ENCODE measurements around the gene RIN3.
"Not testable (repeated sequence)": the region's sequence is repeated elsewhere in the genome, so short reads cannot be mapped to it uniquely, and the experiment has no call there.

Gene RIN3

GRCh38 chr14:92638904-92639303, 125.3 kb downstream of the RIN3 start:
- no peaks in the 10 kb centered on the region for H3K36me3 Mint-ChIP-seq (ENCODE audit: low read depth)
- no peaks in the 10 kb centered on the region for H3K9me3 Mint-ChIP-seq
- DNase-seq, result no peak
- H3K4me1 Mint-ChIP-seq, result no peaks in the 10 kb centered on the region
- TF ChIP-seq CTCF (IDR thresholded peaks at IDR 0.05), result no peak
- no peak overlapping the region for H3K4me3 Mint-ChIP-seq
- peak overlapping the region; percentile 88 for H3K27ac Mint-ChIP-seq
- no peaks in the 10 kb centered on the region for H3K27me3 Mint-ChIP-seq (ENCODE audit: low read depth, poor library complexity)

GRCh38 chr14:92639472-92640117, 126.0 kb downstream of the RIN3 start:
- H3K27me3 Mint-ChIP-seq (ENCODE audit: low read depth, poor library complexity); DNase-seq; H3K4me1 Mint-ChIP-seq; H3K4me3 Mint-ChIP-seq; H3K9me3 Mint-ChIP-seq; H3K36me3 Mint-ChIP-seq (ENCODE audit: low read depth): not testable (repeated sequence)
- H3K27ac Mint-ChIP-seq, result peak overlapping the region; percentile 88

- H3K36me3 Mint-ChIP-seq (ENCODE audit: low read depth), result peaks cover 5% of the 10 kb centered on the region
- DNase-seq, result no peak
- H3K4me3 Mint-ChIP-seq, result no peak overlapping the region
- no peak for TF ChIP-seq CTCF (IDR thresholded peaks at IDR 0.05)
- H3K9me3 Mint-ChIP-seq, result peaks cover 17% of the 10 kb centered on the region
- no peaks in the 10 kb centered on the region for H3K4me1 Mint-ChIP-seq
- no peak overlapping the region for H3K27ac Mint-ChIP-seq
- H3K27me3 Mint-ChIP-seq (ENCODE audit: low read depth, poor library complexity), result no peaks in the 10 kb centered on the region
Observed at GRCh38 chr14:92641306-92641705, 127.7 kb downstream of the RIN3 start.

- H3K36me3 Mint-ChIP-seq (ENCODE audit: low read depth), result peaks cover 5% of the 10 kb centered on the region
- H3K27me3 Mint-ChIP-seq (ENCODE audit: low read depth, poor library complexity), result peaks cover 3% of the 10 kb centered on the region
- DNase-seq, result no peak
- peaks cover 17% of the 10 kb centered on the region for H3K9me3 Mint-ChIP-seq
- no peak overlapping the region for H3K4me3 Mint-ChIP-seq
- no peak overlapping the region for H3K27ac Mint-ChIP-seq
- TF ChIP-seq CTCF (IDR thresholded peaks at IDR 0.05), result no peak
- H3K4me1 Mint-ChIP-seq, result no peaks in the 10 kb centered on the region
Observed at GRCh38 chr14:92644171-92644969, 130.8 kb downstream of the RIN3 start.

GRCh38 chr14:92644970-92645515, 131.5 kb downstream of the RIN3 start:
- TF ChIP-seq CTCF (IDR thresholded peaks at IDR 0.05), result no peak
- DNase-seq, result no peak
- H3K27ac Mint-ChIP-seq, result no peak overlapping the region
- H3K9me3 Mint-ChIP-seq, result peaks cover 17% of the 10 kb centered on the region
- H3K4me1 Mint-ChIP-seq, result no peaks in the 10 kb centered on the region
- peaks cover 5% of the 10 kb centered on the region for H3K36me3 Mint-ChIP-seq (ENCODE audit: low read depth)
- H3K4me3 Mint-ChIP-seq, result no peak overlapping the region
- H3K27me3 Mint-ChIP-seq (ENCODE audit: low read depth, poor library complexity), result peaks cover 3% of the 10 kb centered on the region

- no peaks in the 10 kb centered on the region for H3K4me1 Mint-ChIP-seq
- peaks cover 5% of the 10 kb centered on the region for H3K36me3 Mint-ChIP-seq (ENCODE audit: low read depth)
- no peak overlapping the region for H3K27ac Mint-ChIP-seq
- no peak for TF ChIP-seq CTCF (IDR thresholded peaks at IDR 0.05)
- H3K9me3 Mint-ChIP-seq, result peaks cover 17% of the 10 kb centered on the region
- no peak for DNase-seq
- H3K4me3 Mint-ChIP-seq, result no peak overlapping the region
- peaks cover 3% of the 10 kb centered on the region for H3K27me3 Mint-ChIP-seq (ENCODE audit: low read depth, poor library complexity)
Observed at GRCh38 chr14:92645841-92646478, 132.4 kb downstream of the RIN3 start.
